Measurements from ENCODE around the gene BLOC1S1.

DNA sequence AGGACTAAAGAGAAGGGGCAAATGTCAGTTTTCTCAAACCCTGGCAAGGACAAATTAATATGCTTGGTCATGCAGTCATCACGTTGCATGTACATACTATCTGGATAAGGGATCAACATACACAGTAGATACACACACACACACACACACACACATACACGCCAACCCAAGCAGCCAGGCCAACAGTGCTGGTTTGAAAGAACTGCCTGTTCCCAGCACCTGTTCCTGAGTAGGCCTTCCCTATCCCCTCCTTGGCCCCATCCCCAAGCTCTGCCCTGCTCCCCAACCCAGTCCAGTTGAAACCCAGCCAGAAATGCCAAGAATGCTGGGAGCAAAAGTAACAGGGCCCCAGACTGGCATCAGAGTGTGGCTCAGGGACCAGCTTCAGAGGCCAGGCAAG, 12.6 kb upstream of the BLOC1S1 start:
- TF ChIP-seq, protein P1, sequence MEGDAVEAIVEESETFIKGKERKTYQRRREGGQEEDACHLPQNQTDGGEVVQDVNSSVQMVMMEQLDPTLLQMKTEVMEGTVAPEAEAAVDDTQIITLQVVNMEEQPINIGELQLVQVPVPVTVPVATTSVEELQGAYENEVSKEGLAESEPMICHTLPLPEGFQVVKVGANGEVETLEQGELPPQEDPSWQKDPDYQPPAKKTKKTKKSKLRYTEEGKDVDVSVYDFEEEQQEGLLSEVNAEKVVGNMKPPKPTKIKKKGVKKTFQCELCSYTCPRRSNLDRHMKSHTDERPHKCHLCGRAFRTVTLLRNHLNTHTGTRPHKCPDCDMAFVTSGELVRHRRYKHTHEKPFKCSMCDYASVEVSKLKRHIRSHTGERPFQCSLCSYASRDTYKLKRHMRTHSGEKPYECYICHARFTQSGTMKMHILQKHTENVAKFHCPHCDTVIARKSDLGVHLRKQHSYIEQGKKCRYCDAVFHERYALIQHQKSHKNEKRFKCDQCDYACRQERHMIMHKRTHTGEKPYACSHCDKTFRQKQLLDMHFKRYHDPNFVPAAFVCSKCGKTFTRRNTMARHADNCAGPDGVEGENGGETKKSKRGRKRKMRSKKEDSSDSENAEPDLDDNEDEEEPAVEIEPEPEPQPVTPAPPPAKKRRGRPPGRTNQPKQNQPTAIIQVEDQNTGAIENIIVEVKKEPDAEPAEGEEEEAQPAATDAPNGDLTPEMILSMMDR (conservative IDR thresholded peaks at IDR 0.05; ENCODE audit: low read length) = no peak
- TF ChIP-seq EZH2phosphoT487 (IDR thresholded peaks at IDR 0.05; ENCODE audit: borderline replicate concordance, low read depth, low read length) = no peak

Data from OCI-LY7 (cell line).